RWPE1 (cell line): Measurements from ENCODE around the gene OGDHL.

Experiments
- CTCF ChIA-PET: fragments of 350-600 bp; sonication (Branson Sonifier 250); formaldehyde crosslinking; extraction: SDS; loops from one replicate; lab custom pipeline; 2021; lab: Yijun Ruan, JAX
- POLR2A ChIA-PET: fragments of 400-600 bp; formaldehyde crosslinking; extraction: SDS; loops from one replicate; lab custom pipeline; 2020; ENCODE audit warnings: antibody characterized with exemption; ENCODE audit not compliant: low non-redundant PET; lab: Yijun Ruan, JAX
- DNase-seq: peaks from one replicate; pipeline ENCODE4 v3.0.0; 2012; ENCODE audit warnings: low spot score
- H3K27ac ChIP-seq: fragments of 450-650 bp; 2 replicates; pipeline ENCODE4 v1.5.1; 2017
- CTCF ChIP-seq: fragments of 450-650 bp; conservative IDR thresholded peaks from 2 replicates; pipeline ENCODE4 v1.5.1; 2017; ENCODE audit warnings: low read depth, mild to moderate bottlenecking

Gene OGDHL

DNA sequence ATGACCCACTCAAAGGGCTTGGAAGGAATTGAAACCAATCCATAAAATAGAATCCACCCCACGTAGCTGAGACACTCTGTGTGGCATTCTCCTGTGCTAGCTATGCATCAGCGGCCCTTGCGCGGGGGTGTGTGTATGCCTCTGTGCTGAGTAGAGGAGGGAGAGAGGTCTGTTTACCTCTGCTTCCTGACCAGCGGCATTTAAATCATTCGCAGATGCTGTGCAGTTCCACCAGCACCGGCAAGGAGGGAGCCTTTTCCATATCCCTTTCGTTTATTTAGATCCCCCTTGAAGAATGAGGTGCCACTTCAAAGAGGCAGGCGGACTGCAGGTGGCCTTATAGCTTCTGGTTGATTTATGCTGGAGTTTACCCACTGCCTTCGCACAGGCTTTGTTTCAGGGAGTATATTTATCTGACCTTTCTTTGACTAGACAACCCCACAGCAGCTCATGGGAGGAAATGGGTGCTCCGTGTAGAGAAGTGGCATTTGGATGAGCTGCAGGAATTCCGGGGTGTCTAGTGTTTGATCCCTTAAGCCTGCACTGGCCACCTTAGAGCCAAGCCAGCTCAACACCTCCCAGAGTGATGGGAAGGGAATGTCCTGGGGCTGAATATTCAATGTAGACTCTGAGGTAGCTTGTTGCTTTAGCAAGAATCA lies 71.3 kb downstream of the OGDHL start:
- CTCF ChIA-PET: no interaction called here
- TF ChIP-seq CTCF: no peak
- DNase-seq: no peak
- POLR2A ChIA-PET: no interaction called here
- H3K27ac ChIP-seq: no peak overlapping the region

GRCh38 chr10:49689882-49690510 lies 72.1 kb downstream of the OGDHL start:
- H3K27ac ChIP-seq: no peak overlapping the region
- TF ChIP-seq CTCF: no peak
- no peak for DNase-seq
- CTCF ChIA-PET: no interaction called here
- POLR2A ChIA-PET: no interaction called here

DNA sequence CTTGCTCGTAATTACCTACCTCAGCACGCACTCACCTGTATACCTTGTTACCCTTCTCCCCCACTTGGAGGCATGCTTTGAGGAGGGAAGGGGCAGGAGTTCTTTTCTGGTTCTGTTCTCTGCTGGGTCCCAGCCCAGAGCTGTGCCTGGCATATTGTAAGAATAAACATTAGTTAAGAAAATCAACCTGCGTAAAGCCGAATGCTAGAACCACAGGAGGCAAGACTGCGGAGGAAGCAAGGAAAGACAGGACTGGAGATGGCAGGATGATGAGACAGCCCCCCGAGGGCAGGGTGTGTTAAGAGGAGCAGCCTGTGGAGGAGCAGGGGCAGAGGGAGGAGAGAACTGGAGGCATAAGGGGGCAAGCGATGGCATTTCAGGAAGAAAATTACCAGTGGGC lies 73.2 kb downstream of the OGDHL start:
- ChIA-PET POLR2A (no interaction called here), CTCF (no interaction called here)
- no peak for TF ChIP-seq CTCF
- DNase-seq: no peak
- H3K27ac ChIP-seq: no peak overlapping the region

DNA sequence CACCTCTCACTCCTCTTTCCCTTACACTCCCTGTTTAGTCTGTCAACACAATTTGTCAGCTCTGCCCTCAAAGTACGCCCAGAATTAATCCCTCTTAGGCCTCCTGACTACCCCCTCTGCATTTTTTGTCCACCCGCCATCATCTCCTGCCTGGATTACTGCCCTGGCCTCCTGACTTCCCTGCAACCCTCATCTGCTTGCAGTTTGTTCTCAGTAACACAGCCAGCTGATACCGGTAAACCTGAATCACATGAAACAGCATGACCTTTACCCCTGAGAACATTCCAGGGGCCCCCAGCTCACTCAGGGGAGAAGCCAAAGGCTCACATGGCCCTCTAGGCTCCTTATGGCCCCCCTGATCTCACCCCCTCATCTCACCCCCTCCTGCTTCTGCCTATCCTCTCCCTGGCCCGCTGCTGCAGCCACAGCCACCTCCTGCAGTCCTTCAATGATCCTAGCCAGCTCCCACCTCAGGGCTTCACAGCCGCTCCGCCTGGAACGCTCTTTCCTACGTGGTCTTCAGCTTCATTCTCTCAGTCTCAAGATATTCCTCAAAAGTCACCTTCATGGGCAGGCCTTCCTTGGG lies 73.8 kb downstream of the OGDHL start:
- no peak for DNase-seq
- ChIA-PET POLR2A (no interaction called here), CTCF (no interaction called here)
- no peak for TF ChIP-seq CTCF
- no peak overlapping the region for H3K27ac ChIP-seq

GRCh38 chr10:49686651-49687050 lies 75.5 kb downstream of the OGDHL start:
- H3K27ac ChIP-seq: no peak overlapping the region
- TF ChIP-seq CTCF: no peak
- POLR2A ChIA-PET: no interaction called here

More at GRCh38 chr10:49686651-49687050, 75.5 kb downstream of the OGDHL start:
- CTCF ChIA-PET: no interaction called here
- DNase-seq: no peak
